OCI-LY7 (cell line): ENCODE results near the gene NISCH.

Experiments
- CTCF ChIP-seq: fragments of 200-600 bp; sonication (generic); conservative IDR thresholded peaks from 2 replicates; pipeline ENCODE4 v1.5.1; 2014; ENCODE audit warnings: mild to moderate bottlenecking, antibody characterized with exemption, low read length, moderate library complexity, mixed read lengths
- EZH2phosphoT487 ChIP-seq: fragments of 200-600 bp; sonication (generic); IDR thresholded peaks from 2 replicates; pipeline ENCODE4 v1.6.1; 2018; ENCODE audit warnings: low read depth, borderline replicate concordance, mild to moderate bottlenecking, mixed run types, antibody characterized with exemption, low read length, moderate library complexity, mixed read lengths

- peak; percentile 96 for TF ChIP-seq CTCF
- no peak for TF ChIP-seq EZH2phosphoT487
Observed at GRCh38 chr3:52428151-52429005, 27.0 kb upstream of the NISCH start.
